ENCODE data around the gene ADGRA1.
"Not testable (repeated sequence)": the region's sequence is repeated elsewhere in the genome, so short reads cannot be mapped to it uniquely, and the experiment has no call there.

Gene ADGRA1

GRCh38 chr10:133129071-133129858, 41.5 kb downstream of the ADGRA1 start:
- no peak for DNase-seq

GRCh38 chr10:133129859-133130495, 42.3 kb downstream of the ADGRA1 start:
- DNase-seq, result no peak

- DNase-seq, result no peak
Measured at GRCh38 chr10:133130602-133131001, 42.9 kb downstream of the ADGRA1 start.

- no peak for DNase-seq
Measured at GRCh38 chr10:133131053-133131452, 43.3 kb downstream of the ADGRA1 start.

- no peak for DNase-seq
Measured at GRCh38 chr10:133131734-133132472, 44.2 kb downstream of the ADGRA1 start.

GRCh38 chr10:133132473-133133291, 45.0 kb downstream of the ADGRA1 start:
- no peak for DNase-seq

GRCh38 chr10:133133471-133134231, 45.9 kb downstream of the ADGRA1 start:
- DNase-seq, result no peak

- no peak for DNase-seq
Measured at GRCh38 chr10:133134411-133135115, 46.8 kb downstream of the ADGRA1 start.

GRCh38 chr10:133135116-133135465, 47.4 kb downstream of the ADGRA1 start:
- DNase-seq, result no peak

- not testable (repeated sequence) for DNase-seq
Measured at GRCh38 chr10:133137486-133138145, 49.9 kb downstream of the ADGRA1 start.

GRCh38 chr10:133139551-133140065, 51.9 kb downstream of the ADGRA1 start:
- no peak for DNase-seq

- DNase-seq, result no peak
Measured at GRCh38 chr10:133140417-133141143, 52.9 kb downstream of the ADGRA1 start.

GRCh38 chr10:133141144-133141957, 53.6 kb downstream of the ADGRA1 start:
- no peak for DNase-seq

GRCh38 chr10:133141958-133142340, 54.2 kb downstream of the ADGRA1 start:
- no peak for DNase-seq

- DNase-seq, result no peak
Measured at GRCh38 chr10:133142523-133143199, 54.9 kb downstream of the ADGRA1 start.

GRCh38 chr10:133143200-133143533, 55.4 kb downstream of the ADGRA1 start:
- no peak for DNase-seq

GRCh38 chr10:133143546-133143945, 55.8 kb downstream of the ADGRA1 start:
- no peak for DNase-seq

- DNase-seq, result no peak
Measured at GRCh38 chr10:133144771-133145170, 57.0 kb downstream of the ADGRA1 start.

- DNase-seq, result no peak
Measured at GRCh38 chr10:133150226-133150625, 62.5 kb downstream of the ADGRA1 start.

All from activated naive CD4-positive, alpha-beta T cell (primary cell).